HUES48 (cell line): ENCODE measurements around the gene LSM8.
"Not testable (repeated sequence)": the region's sequence is repeated elsewhere in the genome, so short reads cannot be mapped to it uniquely, and the experiment has no call there.

Experiments used
- H3K27ac ChIP-seq: one replicate; pipeline ENCODE4 v1.7.0; 2013; ENCODE audit warnings: low read depth, low read length, inconsistent platforms
- H3K27me3 ChIP-seq: 2 replicates; pipeline ENCODE4 v1.6.1; 2013; ENCODE audit warnings: mild to moderate bottlenecking, low read length; ENCODE audit not compliant: control insufficient read depth, insufficient read depth
- H3K36me3 ChIP-seq: 2 replicates; pipeline ENCODE4 v1.6.1; 2013; ENCODE audit warnings: low read length; ENCODE audit not compliant: control insufficient read depth, insufficient read depth
- H3K4me1 ChIP-seq: 2 replicates; pipeline ENCODE4 v1.6.1; 2013; ENCODE audit warnings: mild to moderate bottlenecking, low read length; ENCODE audit not compliant: control insufficient read depth, insufficient read depth
- H3K4me3 ChIP-seq: 2 replicates; pipeline ENCODE4 v1.5.1; 2013; ENCODE audit warnings: mild to moderate bottlenecking, low read depth, low read length
- H3K9ac ChIP-seq: 2 replicates; pipeline ENCODE4 v1.6.1; 2013; ENCODE audit warnings: mild to moderate bottlenecking, low read depth, low read length, moderate library complexity
- H3K9me3 ChIP-seq: 2 replicates; pipeline ENCODE4 v1.6.1; 2013; ENCODE audit warnings: low read length; ENCODE audit not compliant: control insufficient read depth, insufficient read depth

LSM8 gene

DNA sequence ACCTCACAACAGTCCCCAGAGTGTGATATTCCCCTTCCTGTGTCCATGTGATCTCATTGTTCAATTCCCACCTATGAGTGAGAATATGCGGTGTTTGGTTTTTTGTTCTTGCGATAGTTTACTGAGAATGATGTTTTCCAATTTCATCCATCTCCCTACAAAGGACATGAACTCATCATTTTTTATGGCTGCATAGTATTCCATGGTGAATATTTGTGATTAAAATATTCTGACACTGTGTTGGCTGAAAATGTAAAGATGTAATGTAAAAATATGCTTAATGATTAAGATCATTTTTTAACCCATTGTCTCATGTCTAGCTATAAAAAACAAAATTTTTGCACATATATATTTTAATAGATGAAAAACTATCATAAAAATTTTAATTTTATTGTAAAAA is 56.4 kb downstream of the LSM8 start:
- H3K9me3 ChIP-seq, H3K27me3 ChIP-seq, H3K36me3 ChIP-seq, H3K4me3 ChIP-seq, H3K27ac ChIP-seq, H3K9ac ChIP-seq, H3K4me1 ChIP-seq: not testable (repeated sequence)
